GM12865 (cell line): Measurements from ENCODE around the gene MOSMO.

Experiments
- DNase-seq: peaks from one replicate; pipeline ENCODE4 v3.0.0; 2010; ENCODE audit warnings: low read depth
- H3K4me3 ChIP-seq: 2 replicates; pipeline ENCODE4 v1.5.1; 2011; ENCODE audit warnings: mild to moderate bottlenecking, low read depth, low read length, control low read depth
- TF ChIP-seq, protein P1 (sequence below): IDR thresholded peaks from 2 replicates; pipeline ENCODE4 v1.5.1; 2011; ENCODE audit warnings: low read length, control low read depth, low read depth, inconsistent platforms; ENCODE audit not compliant: insufficient read depth; ENCODE audit errors: missing control alignments

The MOSMO gene

DNA sequence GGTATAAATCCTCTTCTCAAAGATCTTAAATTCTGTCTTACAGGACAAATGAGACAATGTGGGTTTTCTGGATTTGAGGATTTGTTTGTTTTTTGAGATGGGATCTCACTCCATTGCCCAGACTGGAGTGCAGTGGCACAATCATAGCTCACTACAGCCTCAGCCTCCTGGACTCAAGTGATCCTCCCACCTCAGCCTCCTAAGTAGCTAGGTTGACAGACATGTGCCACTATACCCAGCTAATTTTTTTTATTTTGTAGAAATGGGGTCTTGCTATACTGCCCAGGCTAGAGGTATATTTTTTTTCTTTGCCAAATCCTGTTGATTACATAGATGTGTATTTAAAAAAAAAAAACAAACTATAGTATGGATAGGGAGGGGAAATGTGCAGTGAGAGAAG is 122.6 kb downstream of the MOSMO start:
- no peak for DNase-seq
- TF ChIP-seq, protein P1, sequence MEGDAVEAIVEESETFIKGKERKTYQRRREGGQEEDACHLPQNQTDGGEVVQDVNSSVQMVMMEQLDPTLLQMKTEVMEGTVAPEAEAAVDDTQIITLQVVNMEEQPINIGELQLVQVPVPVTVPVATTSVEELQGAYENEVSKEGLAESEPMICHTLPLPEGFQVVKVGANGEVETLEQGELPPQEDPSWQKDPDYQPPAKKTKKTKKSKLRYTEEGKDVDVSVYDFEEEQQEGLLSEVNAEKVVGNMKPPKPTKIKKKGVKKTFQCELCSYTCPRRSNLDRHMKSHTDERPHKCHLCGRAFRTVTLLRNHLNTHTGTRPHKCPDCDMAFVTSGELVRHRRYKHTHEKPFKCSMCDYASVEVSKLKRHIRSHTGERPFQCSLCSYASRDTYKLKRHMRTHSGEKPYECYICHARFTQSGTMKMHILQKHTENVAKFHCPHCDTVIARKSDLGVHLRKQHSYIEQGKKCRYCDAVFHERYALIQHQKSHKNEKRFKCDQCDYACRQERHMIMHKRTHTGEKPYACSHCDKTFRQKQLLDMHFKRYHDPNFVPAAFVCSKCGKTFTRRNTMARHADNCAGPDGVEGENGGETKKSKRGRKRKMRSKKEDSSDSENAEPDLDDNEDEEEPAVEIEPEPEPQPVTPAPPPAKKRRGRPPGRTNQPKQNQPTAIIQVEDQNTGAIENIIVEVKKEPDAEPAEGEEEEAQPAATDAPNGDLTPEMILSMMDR: no peak
- H3K4me3 ChIP-seq: no peak overlapping the region

DNA sequence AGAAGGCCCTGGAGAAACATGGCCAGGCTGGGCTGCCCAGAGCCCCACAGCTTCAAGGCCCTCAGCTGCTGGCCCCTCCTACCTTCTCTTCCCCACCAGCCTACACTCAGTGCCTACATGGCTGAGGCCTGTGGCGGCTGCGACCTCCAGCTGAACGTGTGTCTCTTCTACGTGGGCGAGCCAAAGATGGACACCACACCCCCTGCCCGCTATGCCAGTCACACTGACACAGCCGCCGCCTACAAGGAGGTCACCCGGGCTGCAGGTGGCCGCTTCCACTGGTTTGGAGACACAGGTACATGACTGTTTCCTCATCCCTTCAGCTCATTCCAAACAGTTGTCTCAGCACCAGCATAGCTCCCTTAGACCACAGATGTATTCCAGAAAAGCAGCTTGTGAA is 124.9 kb downstream of the MOSMO start:
- TF ChIP-seq, protein P1: no peak
- H3K4me3 ChIP-seq: no peak overlapping the region
- DNase-seq: no peak
